GM12874 (cell line): ENCODE measurements around the gene CACNA1H.

Experiments used
- TF ChIP-seq, protein P1 (sequence below): IDR thresholded peaks from 2 replicates; pipeline ENCODE4 v1.5.1; 2011; ENCODE audit warnings: low read depth, mild to moderate bottlenecking, control low read depth, low read length, moderate library complexity; ENCODE audit not compliant: insufficient read depth

Gene CACNA1H

GRCh38 chr16:1168837-1169236 lies 15.9 kb downstream of the CACNA1H start:
- TF ChIP-seq, protein P1, sequence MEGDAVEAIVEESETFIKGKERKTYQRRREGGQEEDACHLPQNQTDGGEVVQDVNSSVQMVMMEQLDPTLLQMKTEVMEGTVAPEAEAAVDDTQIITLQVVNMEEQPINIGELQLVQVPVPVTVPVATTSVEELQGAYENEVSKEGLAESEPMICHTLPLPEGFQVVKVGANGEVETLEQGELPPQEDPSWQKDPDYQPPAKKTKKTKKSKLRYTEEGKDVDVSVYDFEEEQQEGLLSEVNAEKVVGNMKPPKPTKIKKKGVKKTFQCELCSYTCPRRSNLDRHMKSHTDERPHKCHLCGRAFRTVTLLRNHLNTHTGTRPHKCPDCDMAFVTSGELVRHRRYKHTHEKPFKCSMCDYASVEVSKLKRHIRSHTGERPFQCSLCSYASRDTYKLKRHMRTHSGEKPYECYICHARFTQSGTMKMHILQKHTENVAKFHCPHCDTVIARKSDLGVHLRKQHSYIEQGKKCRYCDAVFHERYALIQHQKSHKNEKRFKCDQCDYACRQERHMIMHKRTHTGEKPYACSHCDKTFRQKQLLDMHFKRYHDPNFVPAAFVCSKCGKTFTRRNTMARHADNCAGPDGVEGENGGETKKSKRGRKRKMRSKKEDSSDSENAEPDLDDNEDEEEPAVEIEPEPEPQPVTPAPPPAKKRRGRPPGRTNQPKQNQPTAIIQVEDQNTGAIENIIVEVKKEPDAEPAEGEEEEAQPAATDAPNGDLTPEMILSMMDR, result no peak

DNA sequence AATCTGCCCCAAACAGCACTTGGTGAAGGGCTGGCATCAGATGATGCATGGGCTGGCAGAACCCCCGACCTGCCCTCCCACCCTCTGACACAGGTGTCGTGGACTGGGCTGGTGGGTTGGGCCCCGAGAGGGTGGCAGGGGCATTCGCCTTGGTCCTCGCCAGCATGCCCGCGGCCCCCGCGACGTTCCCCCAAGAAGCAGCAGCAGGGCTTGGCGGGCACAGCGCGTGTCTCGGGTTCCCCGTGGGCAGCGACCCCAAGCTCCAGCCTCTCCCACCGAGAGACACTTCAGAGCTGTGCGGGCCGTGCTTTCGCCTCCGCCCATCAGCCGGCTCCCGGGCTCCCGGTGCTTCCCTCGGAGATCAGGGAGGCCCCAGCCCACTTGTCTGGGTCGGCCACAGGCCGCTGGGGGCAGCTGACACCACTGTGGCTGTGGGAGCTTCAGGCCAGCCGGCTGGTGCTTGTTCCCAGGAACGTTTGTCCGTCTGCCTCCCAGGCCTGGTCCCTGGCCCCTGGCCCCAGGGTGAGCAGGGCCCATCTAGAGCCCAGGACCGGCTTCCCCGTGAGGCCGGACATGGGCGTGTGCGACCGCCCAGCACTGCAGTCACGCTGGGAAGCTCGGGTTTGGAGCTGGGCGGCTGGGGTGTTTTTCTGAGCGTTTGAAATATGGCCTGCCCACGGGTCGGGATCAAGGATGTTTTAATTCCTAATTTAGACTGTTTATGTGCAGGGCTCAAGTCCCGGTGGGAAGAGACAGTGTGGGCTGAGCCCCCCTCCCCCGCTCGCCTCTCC lies 16.6 kb downstream of the CACNA1H start:
- TF ChIP-seq, protein P1, result no peak

DNA sequence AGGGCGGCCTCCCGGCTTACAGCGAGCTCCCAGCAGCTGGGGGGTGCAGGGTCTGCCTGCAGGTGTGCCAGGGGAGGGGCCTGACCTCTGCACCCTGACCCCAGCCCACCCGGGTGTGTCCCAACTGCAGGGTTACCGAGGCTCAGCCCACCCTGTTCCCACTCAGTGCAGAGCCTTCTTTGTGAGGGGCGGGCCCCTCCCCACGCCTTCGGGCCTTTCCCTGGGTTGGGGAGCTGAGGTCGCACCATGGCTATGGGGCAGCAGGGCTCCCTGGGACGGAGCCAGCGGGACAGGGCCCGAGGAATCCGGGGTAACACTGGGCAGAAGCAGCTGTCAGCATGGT lies 17.1 kb downstream of the CACNA1H start:
- TF ChIP-seq, protein P1, result no peak

GRCh38 chr16:1171001-1171400 lies 18.1 kb downstream of the CACNA1H start:
- TF ChIP-seq, protein P1, result no peak

- TF ChIP-seq, protein P1, result no peak
These were observed 19.0 kb downstream of the CACNA1H start for GRCh38 chr16:1171854-1172428.

DNA sequence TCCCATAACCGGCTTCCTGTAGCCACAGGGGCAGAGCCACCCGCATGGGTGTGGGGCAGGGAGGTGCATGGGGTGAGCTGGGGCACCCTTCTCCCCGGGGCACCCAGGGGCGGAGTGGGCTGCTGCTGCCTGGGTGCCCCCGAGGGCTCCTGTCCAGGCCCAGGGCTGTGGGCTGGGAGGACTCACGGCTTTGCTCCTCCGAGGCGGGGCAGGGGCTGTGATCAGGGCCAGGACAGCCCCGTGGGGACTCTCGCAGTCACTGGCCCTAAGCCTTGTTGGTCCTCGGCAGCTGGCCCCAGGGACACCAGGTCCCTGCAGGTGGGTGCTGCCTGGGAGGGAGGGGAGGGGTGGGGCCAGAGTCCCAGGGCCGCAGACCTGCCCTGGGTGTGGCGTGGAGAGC lies 19.7 kb downstream of the CACNA1H start:
- TF ChIP-seq, protein P1, result no peak

DNA sequence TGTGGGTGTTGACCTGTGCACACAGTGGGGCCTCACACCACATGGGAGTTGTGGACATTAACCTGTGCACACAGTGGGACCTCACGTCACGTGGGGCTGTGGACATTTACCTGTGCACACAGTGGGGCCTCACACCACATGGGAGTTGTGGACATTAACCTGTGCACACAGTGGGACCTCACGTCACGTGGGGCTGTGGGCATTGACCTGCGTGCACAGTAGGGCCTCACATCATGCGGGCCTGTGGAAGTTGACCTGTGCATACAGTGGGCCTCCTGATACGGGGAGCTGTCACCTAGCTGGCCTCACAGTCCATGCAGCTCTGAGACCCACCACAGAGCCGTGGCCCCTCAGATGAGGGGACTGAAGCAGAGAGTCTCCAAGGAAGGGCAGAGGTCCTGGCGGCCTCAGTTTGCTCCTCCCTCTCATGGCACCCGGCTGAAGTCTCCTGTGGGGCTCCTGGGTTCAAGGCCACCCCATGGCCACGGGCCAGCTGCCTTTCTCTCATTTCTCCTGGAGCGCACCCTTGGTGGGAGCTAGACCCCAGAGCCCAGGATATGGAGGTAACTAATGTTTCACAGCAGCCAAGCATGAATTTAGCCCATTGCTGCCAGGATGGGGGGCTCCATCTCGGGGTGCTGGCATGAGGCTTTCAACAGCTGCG lies 21.0 kb downstream of the CACNA1H start:
- TF ChIP-seq, protein P1, result no peak
